HEK293 (cell line): ENCODE measurements around the gene C19orf47.

Experiments used
- CTCF ChIA-PET: fragments of 350-600 bp; formaldehyde crosslinking; extraction: SDS; loops from one replicate; lab custom pipeline; 2021; ENCODE audit warnings: antibody characterized with exemption; lab: Yijun Ruan, JAX
- POLR2A ChIA-PET: fragments of 300-600 bp; formaldehyde crosslinking; extraction: SDS; loops from one replicate; lab custom pipeline; 2020; ENCODE audit warnings: antibody characterized with exemption, inconsistent platforms; lab: Yijun Ruan, JAX
- H3K27ac ChIP-seq: fragments of 200-500 bp; sonication (Bioruptor generic); 2 replicates; pipeline ENCODE4 v1.5.1; 2014; ENCODE audit warnings: low read depth, low read length, control low read depth, inconsistent platforms; ENCODE audit errors: extremely low read depth
- H3K36me3 ChIP-seq, 2 experiments: fragments of 200-500 bp in 1 of 2; sonication (Bioruptor generic) in 1 of 2; 1 replicate in 1 of 2; 2 replicates in 1 of 2; pipeline ENCODE4 v1.5.1; 2014 to 2017; ENCODE audit warnings: inconsistent platforms in 2 of 2, low read length in 2 of 2; ENCODE audit not compliant: control insufficient read depth in 2 of 2, insufficient read depth in 1 of 2
- H3K4me1 ChIP-seq: fragments of 200-500 bp; sonication (Bioruptor generic); 2 replicates; pipeline ENCODE4 v1.5.1; 2014; ENCODE audit warnings: mild to moderate bottlenecking, low read length, inconsistent platforms; ENCODE audit not compliant: control insufficient read depth, insufficient read depth
- H3K4me3 ChIP-seq: 2 replicates; pipeline ENCODE4 v1.5.1; 2011; ENCODE audit warnings: low read depth, mild to moderate bottlenecking, control low read depth, low read length, moderate library complexity
- H3K9me3 ChIP-seq: fragments of 200-500 bp; sonication (Bioruptor generic); 2 replicates; pipeline ENCODE4 v1.5.1; 2014; ENCODE audit warnings: low read depth, low read length, inconsistent platforms; ENCODE audit not compliant: control insufficient read depth, insufficient read depth
- EGR2 ChIP-seq: fragments of 450-650 bp; formaldehyde crosslinking; IDR thresholded peaks from 2 replicates; pipeline ENCODE4 v1.5.1; 2016; ENCODE audit warnings: low read depth, missing biosample characterization, missing genetic modification characterization
- GLIS1 ChIP-seq: fragments of 450-650 bp; formaldehyde crosslinking; IDR thresholded peaks from 2 replicates; pipeline ENCODE4 v1.5.1; 2016; ENCODE audit warnings: missing biosample characterization, missing genetic modification characterization
- GLIS2 ChIP-seq: fragments of 450-650 bp; formaldehyde crosslinking; IDR thresholded peaks from 2 replicates; pipeline ENCODE4 v1.5.1; 2016; ENCODE audit warnings: missing biosample characterization, missing genetic modification characterization
- KLF9 ChIP-seq: fragments of 450-650 bp; formaldehyde crosslinking; IDR thresholded peaks from 2 replicates; pipeline ENCODE4 v1.5.1; 2016; ENCODE audit warnings: missing biosample characterization, missing genetic modification characterization, low read depth
- SP2 ChIP-seq: fragments of 450-650 bp; formaldehyde crosslinking; IDR thresholded peaks from 2 replicates; pipeline ENCODE4 v1.5.1; 2016; ENCODE audit warnings: missing biosample characterization, missing genetic modification characterization
- WT1 ChIP-seq: fragments of 450-650 bp; formaldehyde crosslinking; IDR thresholded peaks from 2 replicates; pipeline ENCODE4 v1.5.1; 2016; ENCODE audit warnings: missing biosample characterization, missing genetic modification characterization
- ZIC2 ChIP-seq: fragments of 450-650 bp; formaldehyde crosslinking; IDR thresholded peaks from 2 replicates; pipeline ENCODE4 v1.5.1; 2016; ENCODE audit warnings: missing biosample characterization, missing genetic modification characterization
- ZNF132 ChIP-seq: fragments of 450-650 bp; formaldehyde crosslinking; IDR thresholded peaks from 2 replicates; pipeline ENCODE4 v1.5.1; 2017; ENCODE audit warnings: missing biosample characterization, missing genetic modification characterization, borderline replicate concordance
- ZNF426 ChIP-seq: fragments of 450-650 bp; formaldehyde crosslinking; IDR thresholded peaks from 2 replicates; pipeline ENCODE4 v1.5.1; 2017; ENCODE audit warnings: missing biosample characterization, missing genetic modification characterization, mild to moderate bottlenecking, inconsistent platforms, moderate library complexity
- ZNF549 ChIP-seq: fragments of 450-650 bp; IDR thresholded peaks from 2 replicates; pipeline ENCODE4 v1.5.1; 2018; ENCODE audit warnings: missing biosample characterization, missing genetic modification characterization, mild to moderate bottlenecking, inconsistent platforms, moderate library complexity
- TF ChIP-seq, protein P1 (sequence below): fragments of 450-650 bp; formaldehyde crosslinking; IDR thresholded peaks from 2 replicates; pipeline ENCODE4 v1.5.1; 2016; ENCODE audit warnings: missing biosample characterization, missing genetic modification characterization
- TF ChIP-seq, protein P2 (sequence below): fragments of 450-650 bp; formaldehyde crosslinking; IDR thresholded peaks from 2 replicates; pipeline ENCODE4 v1.5.1; 2016; ENCODE audit warnings: missing biosample characterization, missing genetic modification characterization
- TF ChIP-seq, protein P3 (sequence below): fragments of 450-650 bp; formaldehyde crosslinking; IDR thresholded peaks from 2 replicates; pipeline ENCODE4; 2016; ENCODE audit warnings: missing biosample characterization, missing genetic modification characterization
- TF ChIP-seq, protein P4 (sequence below): fragments of 450-650 bp; formaldehyde crosslinking; IDR thresholded peaks from 2 replicates; pipeline ENCODE4 v1.5.1; 2016; ENCODE audit warnings: missing biosample characterization, missing genetic modification characterization

Gene C19orf47

DNA sequence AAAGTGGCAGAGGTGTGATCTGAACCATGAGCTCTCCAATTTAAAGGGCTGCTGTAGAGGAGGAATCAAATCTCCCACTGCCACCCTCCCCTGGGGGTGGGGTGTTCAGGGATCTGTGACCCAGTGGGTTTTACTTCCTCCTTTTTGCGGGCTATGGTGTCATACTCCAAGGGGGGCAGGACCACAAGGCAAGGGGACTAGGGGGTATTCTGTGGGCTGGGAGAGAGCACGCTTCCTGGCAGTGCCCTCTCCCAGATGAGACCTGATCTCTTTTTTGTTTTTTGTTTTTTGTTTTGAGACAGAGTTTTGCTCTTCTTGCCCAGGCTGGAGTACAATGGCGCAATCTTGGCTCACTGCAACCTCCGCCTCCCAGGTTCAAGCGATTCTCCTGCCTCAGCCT lies 10.6 kb upstream of the C19orf47 start:
- H3K27ac ChIP-seq, result no peak overlapping the region
- POLR2A ChIA-PET, result interaction anchor here (0.8 to 0.9 kb wide), 2 partner anchors 9 to 10 kb away, joined by 3 to 4 read pairs; partner anchors contain the start of genes C19orf47 and PLD3
- peaks cover 17% of the 10 kb centered on the region for H3K4me1 ChIP-seq
- CTCF ChIA-PET, result interaction anchor here (0.6 to 1.1 kb wide), 2 partner anchors 40 to 62 kb away, joined by 4 read pairs; no protein-coding TSS in a partner anchor
- TF ChIP-seq ZNF549 (tag by site-specific recombination) (no peak), GLIS2 (tag by site-specific recombination) (0 out of 2 replicates have a peak, but pooled peaks have one; percentile 29), ZIC2 (tag by site-specific recombination) (peak; percentile 56), WT1 (no peak), GLIS1 (tag by site-specific recombination) (peak; percentile 98), SP2 (tag by site-specific recombination) (peak; percentile 20; the same call in 1 of the 2 replicates), EGR2 (peak; percentile 13; the same call in 1 of the 2 replicates)
- TF ChIP-seq, protein P1, sequence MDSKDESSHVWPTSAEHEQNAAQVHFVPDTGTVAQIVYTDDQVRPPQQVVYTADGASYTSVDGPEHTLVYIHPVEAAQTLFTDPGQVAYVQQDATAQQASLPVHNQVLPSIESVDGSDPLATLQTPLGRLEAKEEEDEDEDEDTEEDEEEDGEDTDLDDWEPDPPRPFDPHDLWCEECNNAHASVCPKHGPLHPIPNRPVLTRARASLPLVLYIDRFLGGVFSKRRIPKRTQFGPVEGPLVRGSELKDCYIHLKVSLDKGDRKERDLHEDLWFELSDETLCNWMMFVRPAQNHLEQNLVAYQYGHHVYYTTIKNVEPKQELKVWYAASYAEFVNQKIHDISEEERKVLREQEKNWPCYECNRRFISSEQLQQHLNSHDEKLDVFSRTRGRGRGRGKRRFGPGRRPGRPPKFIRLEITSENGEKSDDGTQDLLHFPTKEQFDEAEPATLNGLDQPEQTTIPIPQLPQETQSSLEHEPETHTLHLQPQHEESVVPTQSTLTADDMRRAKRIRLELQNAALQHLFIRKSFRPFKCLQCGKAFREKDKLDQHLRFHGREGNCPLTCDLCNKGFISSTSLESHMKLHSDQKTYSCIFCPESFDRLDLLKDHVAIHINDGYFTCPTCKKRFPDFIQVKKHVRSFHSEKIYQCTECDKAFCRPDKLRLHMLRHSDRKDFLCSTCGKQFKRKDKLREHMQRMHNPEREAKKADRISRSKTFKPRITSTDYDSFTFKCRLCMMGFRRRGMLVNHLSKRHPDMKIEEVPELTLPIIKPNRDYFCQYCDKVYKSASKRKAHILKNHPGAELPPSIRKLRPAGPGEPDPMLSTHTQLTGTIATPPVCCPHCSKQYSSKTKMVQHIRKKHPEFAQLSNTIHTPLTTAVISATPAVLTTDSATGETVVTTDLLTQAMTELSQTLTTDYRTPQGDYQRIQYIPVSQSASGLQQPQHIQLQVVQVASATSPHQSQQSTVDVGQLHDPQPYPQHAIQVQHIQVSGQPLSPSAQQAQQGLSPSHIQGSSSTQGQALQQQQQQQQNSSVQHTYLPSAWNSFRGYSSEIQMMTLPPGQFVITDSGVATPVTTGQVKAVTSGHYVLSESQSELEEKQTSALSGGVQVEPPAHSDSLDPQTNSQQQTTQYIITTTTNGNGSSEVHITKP (tag by site-specific recombination), result peak; percentile 81
- TF ChIP-seq, protein P2, sequence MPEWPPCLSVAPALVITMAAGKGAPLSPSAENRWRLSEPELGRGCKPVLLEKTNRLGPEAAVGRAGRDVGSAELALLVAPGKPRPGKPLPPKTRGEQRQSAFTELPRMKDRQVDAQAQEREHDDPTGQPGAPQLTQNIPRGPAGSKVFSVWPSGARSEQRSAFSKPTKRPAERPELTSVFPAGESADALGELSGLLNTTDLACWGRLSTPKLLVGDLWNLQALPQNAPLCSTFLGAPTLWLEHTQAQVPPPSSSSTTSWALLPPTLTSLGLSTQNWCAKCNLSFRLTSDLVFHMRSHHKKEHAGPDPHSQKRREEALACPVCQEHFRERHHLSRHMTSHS (tag by site-specific recombination), result no peak
- TF ChIP-seq, protein P3, sequence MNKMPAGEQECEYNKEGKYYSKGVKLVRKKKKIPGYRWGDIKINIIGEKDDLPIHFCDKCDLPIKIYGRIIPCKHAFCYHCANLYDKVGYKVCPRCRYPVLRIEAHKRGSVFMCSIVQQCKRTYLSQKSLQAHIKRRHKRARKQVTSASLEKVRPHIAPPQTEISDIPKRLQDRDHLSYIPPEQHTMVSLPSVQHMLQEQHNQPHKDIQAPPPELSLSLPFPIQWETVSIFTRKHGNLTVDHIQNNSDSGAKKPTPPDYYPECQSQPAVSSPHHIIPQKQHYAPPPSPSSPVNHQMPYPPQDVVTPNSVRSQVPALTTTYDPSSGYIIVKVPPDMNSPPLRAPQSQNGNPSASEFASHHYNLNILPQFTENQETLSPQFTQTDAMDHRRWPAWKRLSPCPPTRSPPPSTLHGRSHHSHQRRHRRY (tag by site-specific recombination), result peak; percentile 28; the same call in 1 of the 2 replicates
- H3K4me3 ChIP-seq, result no peak overlapping the region
- H3K9me3 ChIP-seq, result no peaks in the 10 kb centered on the region
- H3K36me3 ChIP-seq, result peaks cover 0 to 39% of the 10 kb centered on the region in 2 experiments; a peak in 2 of 3 replicates

DNA sequence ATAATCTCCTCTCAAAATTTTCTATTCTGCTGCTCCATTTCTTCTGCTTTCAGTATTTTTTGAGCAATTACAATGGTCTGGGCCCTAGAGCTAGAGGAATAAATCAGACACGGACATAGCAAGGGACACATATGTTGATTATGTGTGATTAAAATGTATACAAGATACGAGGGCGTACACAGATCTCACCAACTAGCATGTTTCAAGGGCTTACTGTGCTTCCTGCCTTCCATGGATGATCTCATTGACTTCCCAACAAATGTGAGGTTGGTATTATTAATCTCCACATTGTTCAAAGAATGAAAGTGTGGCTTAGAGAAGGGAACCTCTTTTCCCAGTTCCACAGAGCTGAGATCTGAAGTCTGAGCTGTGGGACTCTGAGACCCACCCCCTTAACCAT lies 9.4 kb upstream of the C19orf47 start:
- CTCF ChIA-PET, result interaction anchor here (0.6 to 1.7 kb wide), 2 partner anchors 52 to 964 kb away, joined by 3 to 6 read pairs; no protein-coding TSS in a partner anchor
- no peak overlapping the region for H3K27ac ChIP-seq

More for the DNA sequence above, 9.4 kb upstream of the C19orf47 start:
- Histone ChIP-seq H3K9me3 (no peaks in the 10 kb centered on the region), H3K4me3 (no peak overlapping the region), H3K4me1 (peaks cover 17% of the 10 kb centered on the region), H3K36me3 (peaks cover 0 to 46% of the 10 kb centered on the region in 2 experiments; a peak in 2 of 3 replicates)
- POLR2A ChIA-PET, result interaction anchor here (0.7 kb wide), 1 partner anchor 68 kb away, joined by 3 read pairs; the partner anchor contains the start of gene SERTAD1
- TF ChIP-seq, protein P4, sequence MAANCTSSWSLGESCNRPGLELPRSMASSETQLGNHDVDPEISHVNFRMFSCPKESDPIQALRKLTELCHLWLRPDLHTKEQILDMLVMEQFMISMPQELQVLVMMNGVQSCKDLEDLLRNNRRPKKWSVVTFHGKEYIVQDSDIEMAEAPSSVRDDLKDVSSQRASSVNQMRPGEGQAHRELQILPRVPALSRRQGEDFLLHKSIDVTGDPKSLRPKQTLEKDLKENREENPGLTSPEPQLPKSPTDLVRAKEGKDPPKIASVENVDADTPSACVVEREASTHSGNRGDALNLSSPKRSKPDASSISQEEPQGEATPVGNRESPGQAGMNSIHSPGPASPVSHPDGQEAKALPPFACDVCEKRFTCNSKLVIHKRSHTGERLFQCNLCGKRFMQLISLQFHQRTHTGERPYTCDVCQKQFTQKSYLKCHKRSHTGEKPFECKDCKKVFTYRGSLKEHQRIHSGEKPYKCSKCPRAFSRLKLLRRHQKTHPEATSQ (tag by site-specific recombination), result no peak
- no peak for TF ChIP-seq ZNF426 (tag by site-specific recombination)
- TF ChIP-seq KLF9, result no peak
- TF ChIP-seq ZNF132 (tag by site-specific recombination), result no peak
